Progenitor cell of endocrine pancreas (in vitro differentiated cells): Measurements from ENCODE around the gene TTLL11. TPM values are rescaled to one million over a fixed set of nuclear protein-coding genes. Genes with fewer than 3 reads are reported as not detected.

Experiments used
- DNase-seq: peaks from one replicate; pipeline ENCODE4 v3.0.0; 2021; ENCODE audit warnings: low spot score; ENCODE audit not compliant: unreplicated experiment
- H3K27ac Mint-ChIP-seq: 2 replicates; pipeline ENCODE4 v1.8.0; 2021; ENCODE audit warnings: mild to moderate bottlenecking, moderate library complexity, mixed read lengths
- H3K27me3 Mint-ChIP-seq: 2 replicates; pipeline ENCODE4 v1.8.0; 2021; ENCODE audit warnings: mixed read lengths
- H3K36me3 Mint-ChIP-seq: 2 replicates; pipeline ENCODE4 v1.8.0; 2022; ENCODE audit warnings: mixed read lengths; ENCODE audit not compliant: insufficient read depth
- H3K4me1 Mint-ChIP-seq: 2 replicates; pipeline ENCODE4 v1.8.0; 2021; ENCODE audit warnings: low read depth, mixed read lengths
- H3K4me3 Mint-ChIP-seq: 2 replicates; pipeline ENCODE4 v1.8.0; 2021; ENCODE audit warnings: low read depth, mild to moderate bottlenecking, moderate library complexity, mixed read lengths
- H3K9me3 Mint-ChIP-seq: 2 replicates; pipeline ENCODE4 v1.8.0; 2021; ENCODE audit warnings: low read depth, mixed read lengths
- total RNA-seq: library from RNA; stranded (reverse); gene quantifications from 2 replicates; pipeline ENCODE4 v1.2.1, GENCODE V29; 2021
- TF ChIP-seq, protein P1 (sequence below): fragments of 200-600 bp; sonication (generic); IDR thresholded peaks from one replicate; pipeline ENCODE4 v1.5.0; 2021; ENCODE audit warnings: antibody characterized with exemption, mild to moderate bottlenecking; ENCODE audit not compliant: unreplicated experiment

TTLL11 gene
- total RNA-seq, 1 donor from 2014 or later = 5.3 TPM

DNA sequence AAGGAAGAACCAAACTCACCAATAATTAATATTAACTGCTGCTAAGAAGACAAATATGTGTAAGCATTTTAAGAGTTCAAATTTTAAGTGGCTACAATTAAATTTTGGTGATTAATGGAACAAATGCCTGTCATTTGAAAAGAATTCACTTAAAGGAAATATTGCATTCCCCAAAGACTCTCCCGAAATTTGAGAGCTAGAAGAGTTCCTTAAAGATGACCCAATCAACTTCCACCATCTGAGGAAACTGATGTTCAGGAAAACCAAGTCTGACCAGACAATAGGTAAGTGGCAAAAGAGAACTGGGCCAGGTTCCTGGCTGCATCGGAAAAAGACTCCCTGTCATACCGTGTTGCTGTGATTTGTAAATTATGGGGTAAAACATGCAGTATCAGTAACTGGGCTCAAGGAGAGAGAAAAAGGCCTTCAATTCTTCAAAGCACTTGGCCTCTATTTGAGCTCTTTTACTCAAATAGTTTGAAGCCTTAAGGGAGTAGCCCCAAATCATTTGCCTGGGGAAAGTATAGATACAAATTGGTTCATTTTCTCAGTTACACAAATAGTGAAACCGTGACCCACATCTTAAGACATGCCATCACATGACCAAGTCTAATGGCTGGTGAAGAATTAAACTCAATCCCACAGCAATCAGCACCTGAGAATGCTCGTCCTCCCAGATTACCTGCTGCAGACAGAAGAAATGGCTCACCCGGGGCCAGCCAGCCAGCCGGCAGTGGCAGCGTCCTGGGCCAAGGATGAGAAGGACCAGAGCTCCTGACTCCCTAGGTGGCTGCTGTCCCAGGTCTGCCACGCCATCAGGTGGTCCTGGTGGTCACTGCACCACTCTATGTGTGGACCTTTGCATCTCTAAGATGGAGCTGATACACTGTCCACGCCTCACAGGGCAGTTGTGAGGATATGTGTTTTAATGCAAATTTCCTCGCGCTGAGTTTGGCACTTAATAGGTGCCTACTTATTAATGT lies 162.9 kb downstream of the TTLL11 start:
- peaks cover 9% of the 10 kb centered on the region for H3K27me3 Mint-ChIP-seq
- no peaks in the 10 kb centered on the region for H3K4me1 Mint-ChIP-seq
- no peaks in the 10 kb centered on the region for H3K36me3 Mint-ChIP-seq
- H3K27ac Mint-ChIP-seq = no peak overlapping the region
- DNase-seq = peak; percentile 34
- no peaks in the 10 kb centered on the region for H3K9me3 Mint-ChIP-seq
- no peak overlapping the region for H3K4me3 Mint-ChIP-seq
- TF ChIP-seq, protein P1, sequence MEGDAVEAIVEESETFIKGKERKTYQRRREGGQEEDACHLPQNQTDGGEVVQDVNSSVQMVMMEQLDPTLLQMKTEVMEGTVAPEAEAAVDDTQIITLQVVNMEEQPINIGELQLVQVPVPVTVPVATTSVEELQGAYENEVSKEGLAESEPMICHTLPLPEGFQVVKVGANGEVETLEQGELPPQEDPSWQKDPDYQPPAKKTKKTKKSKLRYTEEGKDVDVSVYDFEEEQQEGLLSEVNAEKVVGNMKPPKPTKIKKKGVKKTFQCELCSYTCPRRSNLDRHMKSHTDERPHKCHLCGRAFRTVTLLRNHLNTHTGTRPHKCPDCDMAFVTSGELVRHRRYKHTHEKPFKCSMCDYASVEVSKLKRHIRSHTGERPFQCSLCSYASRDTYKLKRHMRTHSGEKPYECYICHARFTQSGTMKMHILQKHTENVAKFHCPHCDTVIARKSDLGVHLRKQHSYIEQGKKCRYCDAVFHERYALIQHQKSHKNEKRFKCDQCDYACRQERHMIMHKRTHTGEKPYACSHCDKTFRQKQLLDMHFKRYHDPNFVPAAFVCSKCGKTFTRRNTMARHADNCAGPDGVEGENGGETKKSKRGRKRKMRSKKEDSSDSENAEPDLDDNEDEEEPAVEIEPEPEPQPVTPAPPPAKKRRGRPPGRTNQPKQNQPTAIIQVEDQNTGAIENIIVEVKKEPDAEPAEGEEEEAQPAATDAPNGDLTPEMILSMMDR = peak; percentile 65

DNA sequence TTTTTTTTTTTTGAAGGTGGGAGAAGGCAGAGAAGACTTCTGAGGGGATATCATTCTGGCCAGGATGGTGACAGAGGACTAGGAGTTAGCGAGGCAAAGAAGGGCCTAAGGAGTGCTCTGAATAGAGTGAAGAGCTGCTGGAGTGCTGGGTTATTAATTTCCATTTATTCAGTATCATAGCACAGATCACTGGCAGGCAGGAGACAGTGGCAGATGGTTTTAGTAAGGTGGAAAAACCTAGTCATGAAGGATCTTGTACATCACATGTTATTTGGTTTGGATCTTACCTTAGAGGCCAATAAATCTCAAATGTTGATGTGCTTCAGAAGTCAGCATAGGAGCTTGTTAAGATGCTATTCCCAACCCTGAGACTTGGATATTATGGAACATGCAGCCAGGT lies 165.5 kb downstream of the TTLL11 start:
- no peak for DNase-seq
- peaks cover 2% of the 10 kb centered on the region for H3K4me1 Mint-ChIP-seq
- no peaks in the 10 kb centered on the region for H3K9me3 Mint-ChIP-seq
- no peak overlapping the region for H3K4me3 Mint-ChIP-seq
- TF ChIP-seq, protein P1 = no peak
- no peak overlapping the region for H3K27ac Mint-ChIP-seq
- peaks cover 11% of the 10 kb centered on the region for H3K27me3 Mint-ChIP-seq
- H3K36me3 Mint-ChIP-seq = no peaks in the 10 kb centered on the region

DNA sequence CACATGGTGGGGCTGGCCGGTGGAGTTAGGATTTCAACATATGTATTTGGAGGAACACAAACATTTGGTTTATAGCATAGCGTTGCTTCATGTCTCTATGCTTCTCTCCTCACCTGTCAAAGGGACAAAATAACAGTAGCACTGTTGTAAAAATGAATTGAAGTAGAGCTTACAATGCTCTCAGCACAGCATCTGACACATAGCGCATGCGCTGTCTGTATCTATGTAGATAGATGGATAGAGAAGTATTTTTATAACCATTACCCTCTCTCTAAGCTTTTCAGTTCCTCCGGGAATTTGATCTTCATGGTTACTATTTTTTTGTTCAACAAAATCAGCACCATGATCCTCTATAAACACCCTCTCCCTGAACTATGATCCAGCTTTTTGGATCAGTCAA lies 166.0 kb downstream of the TTLL11 start:
- DNase-seq = no peak
- TF ChIP-seq, protein P1 = no peak
- no peak overlapping the region for H3K4me3 Mint-ChIP-seq
- H3K36me3 Mint-ChIP-seq = no peaks in the 10 kb centered on the region
- no peaks in the 10 kb centered on the region for H3K9me3 Mint-ChIP-seq
- peaks cover 11% of the 10 kb centered on the region for H3K27me3 Mint-ChIP-seq
- H3K4me1 Mint-ChIP-seq = peaks cover 2% of the 10 kb centered on the region
- H3K27ac Mint-ChIP-seq = no peak overlapping the region

DNA sequence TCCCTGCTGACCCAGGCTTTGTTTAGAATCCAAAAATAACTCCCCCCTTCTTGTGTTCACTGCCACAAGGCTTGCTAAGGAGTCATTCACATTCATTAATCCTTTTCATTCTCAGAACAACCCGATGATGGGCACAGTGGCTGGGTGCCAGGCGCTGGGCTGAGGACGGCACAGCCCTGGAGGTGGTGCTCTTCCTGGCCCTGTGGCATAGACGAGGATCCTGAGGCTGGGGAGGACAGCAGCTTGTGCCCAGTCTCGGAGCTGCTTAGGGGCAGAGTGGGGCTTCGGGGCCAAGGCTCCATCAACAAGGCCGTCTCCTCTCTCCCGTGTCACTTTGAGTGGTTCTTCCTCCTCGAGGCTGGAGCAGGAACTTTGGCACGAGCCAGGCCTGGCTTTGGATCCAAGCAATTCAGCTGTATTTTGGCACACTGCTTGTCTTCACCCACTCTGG lies 166.7 kb downstream of the TTLL11 start:
- no peak overlapping the region for H3K4me3 Mint-ChIP-seq
- TF ChIP-seq, protein P1 = no peak
- H3K4me1 Mint-ChIP-seq = peaks cover 5% of the 10 kb centered on the region
- H3K27ac Mint-ChIP-seq = no peak overlapping the region
- H3K9me3 Mint-ChIP-seq = no peaks in the 10 kb centered on the region
- DNase-seq = no peak
- H3K36me3 Mint-ChIP-seq = no peaks in the 10 kb centered on the region
- peaks cover 7% of the 10 kb centered on the region for H3K27me3 Mint-ChIP-seq

DNA sequence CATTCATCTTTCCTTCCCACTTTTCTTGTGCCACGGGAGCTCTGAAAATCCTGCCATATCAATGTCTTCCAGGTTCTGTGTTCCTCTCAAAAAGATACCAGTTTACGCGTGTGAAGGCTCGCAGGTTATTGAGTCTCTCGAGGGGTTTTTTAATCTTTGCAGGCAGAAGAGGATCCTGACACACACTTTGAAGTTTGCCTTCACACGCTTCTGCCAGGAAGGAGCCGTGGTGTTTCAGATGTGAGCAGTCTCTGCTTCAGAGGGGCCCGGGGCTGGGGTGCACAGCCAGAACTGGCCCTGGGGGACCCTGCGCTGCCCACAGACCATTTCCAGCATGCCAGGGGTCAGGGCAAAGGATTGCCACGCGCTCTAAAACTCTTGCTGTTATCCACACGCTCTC lies 167.2 kb downstream of the TTLL11 start:
- Mint-ChIP-seq H3K4me3 (no peak overlapping the region), H3K9me3 (no peaks in the 10 kb centered on the region), H3K4me1 (peaks cover 8% of the 10 kb centered on the region), H3K27me3 (peaks cover 7% of the 10 kb centered on the region), H3K36me3 (no peaks in the 10 kb centered on the region), H3K27ac (no peak overlapping the region)
- TF ChIP-seq, protein P1 = no peak
- no peak for DNase-seq
